Germinal center (tissue), 1 donor: Measurements from ENCODE around the gene CPOX.

Source experiments
- DNase-seq: peaks from one replicate; pipeline ENCODE4 v3.0.0; 2012; ENCODE audit warnings: mixed read lengths, low spot score

CPOX gene

DNA sequence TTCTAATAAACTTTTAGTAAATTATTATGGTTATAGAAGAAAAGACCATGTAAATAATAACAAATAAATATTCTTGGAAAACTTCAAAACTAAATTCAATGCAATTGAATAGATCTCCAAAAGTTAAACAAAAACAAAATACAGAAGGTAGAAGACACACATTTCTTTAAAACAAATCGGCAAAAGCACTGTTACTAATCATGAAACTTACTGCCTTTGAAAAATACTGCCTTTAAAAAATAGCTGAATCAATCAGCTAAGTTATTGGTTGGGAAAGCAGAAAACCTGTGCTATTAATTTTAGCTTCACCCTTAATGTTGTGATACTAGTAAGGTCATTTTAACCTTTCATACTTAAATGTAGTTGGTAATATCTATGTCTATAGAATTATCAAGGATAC lies 58.7 kb downstream of the CPOX start:
- no peak for DNase-seq

GRCh38 chr3:98534168-98534567 lies 59.2 kb downstream of the CPOX start:
- no peak for DNase-seq

GRCh38 chr3:98532709-98533571 lies 60.5 kb downstream of the CPOX start:
- DNase-seq: no peak

- no peak for DNase-seq
Observed at GRCh38 chr3:98532275-98532637, 61.2 kb downstream of the CPOX start.

- no peak for DNase-seq
Observed at GRCh38 chr3:98531622-98532274, 61.7 kb downstream of the CPOX start, which contains the start of gene GPR15. Gene GPR15 (plus strand): TSS chr3:98531978. CDS start chr3:98532034, 56 bp downstream.

DNA sequence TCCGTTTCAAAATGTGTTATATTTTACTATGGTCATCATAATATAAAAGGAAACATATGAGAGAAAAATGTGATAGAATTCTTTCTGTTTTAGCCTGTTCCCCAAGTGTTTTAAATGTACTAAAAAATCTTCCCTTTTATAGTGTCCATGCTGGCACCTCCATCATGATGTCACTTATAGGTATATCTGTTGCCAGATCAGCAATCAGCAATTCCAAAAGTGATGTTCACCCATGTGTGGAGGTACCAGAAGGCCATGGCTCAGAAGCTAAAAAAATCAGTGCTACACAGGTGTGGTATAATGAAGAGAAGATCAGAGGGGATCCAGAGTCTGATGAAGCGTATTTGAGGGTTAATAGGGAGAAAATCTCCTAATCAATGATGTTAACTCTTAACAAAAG lies 62.7 kb downstream of the CPOX start:
- DNase-seq: no peak

DNA sequence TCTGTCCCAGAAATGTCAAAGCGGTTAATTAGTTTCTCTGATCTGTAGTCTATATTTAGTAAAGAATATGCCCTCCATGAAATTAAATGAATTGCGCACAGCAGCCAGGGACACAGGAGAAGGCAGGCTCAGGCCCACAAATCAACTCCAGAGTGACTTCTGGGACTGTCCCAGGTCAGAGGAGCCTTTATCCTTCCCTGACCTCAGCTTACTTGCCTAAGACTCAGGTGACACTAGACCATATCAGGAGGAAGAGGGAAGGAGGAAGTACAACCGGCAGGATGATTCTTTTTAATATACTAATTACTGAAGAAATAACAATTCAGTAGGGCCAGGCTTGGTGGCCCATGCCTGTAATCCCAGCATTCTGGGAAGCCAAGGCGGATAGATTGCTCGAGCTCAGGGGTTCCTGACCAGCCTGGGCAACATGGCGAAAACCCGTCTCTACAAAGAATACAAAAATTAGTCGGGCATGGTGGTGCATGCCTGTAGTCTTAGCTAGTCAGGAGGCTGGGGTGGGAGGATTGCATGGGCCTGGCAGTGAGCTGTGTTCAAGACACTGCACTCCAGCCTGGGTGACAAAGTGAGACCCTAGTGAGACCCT lies 63.5 kb downstream of the CPOX start:
- DNase-seq: no peak
